ENCODE results near the gene ELOVL5. TPM values are rescaled to one million over a fixed set of nuclear protein-coding genes. Genes with fewer than 3 reads are reported as not detected.

ELOVL5 gene, protein sequence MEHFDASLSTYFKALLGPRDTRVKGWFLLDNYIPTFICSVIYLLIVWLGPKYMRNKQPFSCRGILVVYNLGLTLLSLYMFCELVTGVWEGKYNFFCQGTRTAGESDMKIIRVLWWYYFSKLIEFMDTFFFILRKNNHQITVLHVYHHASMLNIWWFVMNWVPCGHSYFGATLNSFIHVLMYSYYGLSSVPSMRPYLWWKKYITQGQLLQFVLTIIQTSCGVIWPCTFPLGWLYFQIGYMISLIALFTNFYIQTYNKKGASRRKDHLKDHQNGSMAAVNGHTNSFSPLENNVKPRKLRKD
- polyA plus RNA-seq (30.2 and 31.2 TPM in 2 replicates), polyA minus RNA-seq (72.8 and 74.4 TPM in 2 replicates)

DNA sequence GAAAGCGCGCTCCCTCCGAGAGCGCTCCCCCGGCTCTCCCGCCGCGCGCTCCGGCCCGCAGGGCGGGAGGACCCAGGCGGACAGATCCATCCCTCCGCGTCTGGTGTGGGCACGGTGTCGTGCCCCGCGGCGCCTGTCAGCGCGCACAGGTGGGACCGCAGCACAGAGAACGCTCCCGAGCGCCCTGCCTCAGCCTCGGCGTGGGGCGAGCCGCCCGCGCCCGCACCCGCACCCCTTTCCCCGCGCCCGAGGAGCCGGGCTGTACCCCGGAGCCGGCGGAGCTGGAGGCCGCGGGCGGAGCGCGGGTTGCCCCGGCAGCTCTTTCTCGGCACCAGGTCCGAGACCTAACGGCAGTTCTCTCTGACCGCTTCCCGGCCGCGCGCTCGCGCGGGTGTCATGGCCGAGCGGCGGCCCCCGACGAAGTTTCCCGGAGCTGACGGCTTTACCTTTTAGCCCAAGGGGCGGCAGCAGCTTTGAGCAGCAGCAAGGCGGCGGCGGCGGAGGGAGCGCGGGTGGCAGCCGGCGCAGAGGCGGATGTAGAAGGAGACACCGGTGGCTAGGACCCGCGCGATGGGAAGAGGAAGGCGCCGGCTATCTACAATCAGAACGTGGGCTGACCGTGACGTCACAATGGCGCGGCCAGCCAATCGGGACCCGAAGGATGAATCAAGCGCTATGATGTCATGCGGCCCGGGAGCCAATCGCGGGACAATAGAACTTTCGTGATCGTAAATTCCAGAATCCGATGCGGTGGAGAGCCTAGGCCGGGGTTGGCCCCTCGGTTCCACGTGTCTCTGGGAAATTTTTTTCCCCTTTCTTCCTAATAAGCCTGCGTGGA, at the start of gene ELOVL5:
TSS of gene ELOVL5 (minus strand) at position 580 of the 838 bp plus-strand sequence. CDS start 53,251 bp downstream, outside the sequence.
- H3K9ac ChIP-seq (ENCODE audit: low read length) = peak within 1 kb of the TSS; percentile 89
- peaks cover 10% of the 10 kb centered on the region for H3F3A ChIP-seq (ENCODE audit: insufficient read depth, low read length, poor library complexity, severe bottlenecking)
- H3K4me3 ChIP-seq (ENCODE audit: low read length) = peak within 1 kb of the TSS; percentile 91
- TF ChIP-seq POLR2AphosphoS5 (IDR thresholded peaks at IDR 0.05) = peak; percentile 94
- TF ChIP-seq RAD21 (conservative IDR thresholded peaks at IDR 0.05) = no peak
- peak; percentile 26 for TF ChIP-seq SMC3 (conservative IDR thresholded peaks at IDR 0.05; ENCODE audit: poor library complexity)
- no peak for TF ChIP-seq EP300 (conservative IDR thresholded peaks at IDR 0.05; ENCODE audit: poor library complexity, severe bottlenecking)
- TF ChIP-seq, protein P1, sequence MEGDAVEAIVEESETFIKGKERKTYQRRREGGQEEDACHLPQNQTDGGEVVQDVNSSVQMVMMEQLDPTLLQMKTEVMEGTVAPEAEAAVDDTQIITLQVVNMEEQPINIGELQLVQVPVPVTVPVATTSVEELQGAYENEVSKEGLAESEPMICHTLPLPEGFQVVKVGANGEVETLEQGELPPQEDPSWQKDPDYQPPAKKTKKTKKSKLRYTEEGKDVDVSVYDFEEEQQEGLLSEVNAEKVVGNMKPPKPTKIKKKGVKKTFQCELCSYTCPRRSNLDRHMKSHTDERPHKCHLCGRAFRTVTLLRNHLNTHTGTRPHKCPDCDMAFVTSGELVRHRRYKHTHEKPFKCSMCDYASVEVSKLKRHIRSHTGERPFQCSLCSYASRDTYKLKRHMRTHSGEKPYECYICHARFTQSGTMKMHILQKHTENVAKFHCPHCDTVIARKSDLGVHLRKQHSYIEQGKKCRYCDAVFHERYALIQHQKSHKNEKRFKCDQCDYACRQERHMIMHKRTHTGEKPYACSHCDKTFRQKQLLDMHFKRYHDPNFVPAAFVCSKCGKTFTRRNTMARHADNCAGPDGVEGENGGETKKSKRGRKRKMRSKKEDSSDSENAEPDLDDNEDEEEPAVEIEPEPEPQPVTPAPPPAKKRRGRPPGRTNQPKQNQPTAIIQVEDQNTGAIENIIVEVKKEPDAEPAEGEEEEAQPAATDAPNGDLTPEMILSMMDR (IDR thresholded peaks at IDR 0.05; ENCODE audit: poor library complexity, severe bottlenecking) = peak; percentile 25
- TF ChIP-seq EZH2 (IDR thresholded peaks at IDR 0.05; ENCODE audit: borderline replicate concordance, insufficient read depth, low read length, poor library complexity, severe bottlenecking) = no peak
- peak; percentile 72 for TF ChIP-seq MXI1 (conservative IDR thresholded peaks at IDR 0.05; ENCODE audit: poor library complexity, severe bottlenecking)
- TF ChIP-seq, protein P2, sequence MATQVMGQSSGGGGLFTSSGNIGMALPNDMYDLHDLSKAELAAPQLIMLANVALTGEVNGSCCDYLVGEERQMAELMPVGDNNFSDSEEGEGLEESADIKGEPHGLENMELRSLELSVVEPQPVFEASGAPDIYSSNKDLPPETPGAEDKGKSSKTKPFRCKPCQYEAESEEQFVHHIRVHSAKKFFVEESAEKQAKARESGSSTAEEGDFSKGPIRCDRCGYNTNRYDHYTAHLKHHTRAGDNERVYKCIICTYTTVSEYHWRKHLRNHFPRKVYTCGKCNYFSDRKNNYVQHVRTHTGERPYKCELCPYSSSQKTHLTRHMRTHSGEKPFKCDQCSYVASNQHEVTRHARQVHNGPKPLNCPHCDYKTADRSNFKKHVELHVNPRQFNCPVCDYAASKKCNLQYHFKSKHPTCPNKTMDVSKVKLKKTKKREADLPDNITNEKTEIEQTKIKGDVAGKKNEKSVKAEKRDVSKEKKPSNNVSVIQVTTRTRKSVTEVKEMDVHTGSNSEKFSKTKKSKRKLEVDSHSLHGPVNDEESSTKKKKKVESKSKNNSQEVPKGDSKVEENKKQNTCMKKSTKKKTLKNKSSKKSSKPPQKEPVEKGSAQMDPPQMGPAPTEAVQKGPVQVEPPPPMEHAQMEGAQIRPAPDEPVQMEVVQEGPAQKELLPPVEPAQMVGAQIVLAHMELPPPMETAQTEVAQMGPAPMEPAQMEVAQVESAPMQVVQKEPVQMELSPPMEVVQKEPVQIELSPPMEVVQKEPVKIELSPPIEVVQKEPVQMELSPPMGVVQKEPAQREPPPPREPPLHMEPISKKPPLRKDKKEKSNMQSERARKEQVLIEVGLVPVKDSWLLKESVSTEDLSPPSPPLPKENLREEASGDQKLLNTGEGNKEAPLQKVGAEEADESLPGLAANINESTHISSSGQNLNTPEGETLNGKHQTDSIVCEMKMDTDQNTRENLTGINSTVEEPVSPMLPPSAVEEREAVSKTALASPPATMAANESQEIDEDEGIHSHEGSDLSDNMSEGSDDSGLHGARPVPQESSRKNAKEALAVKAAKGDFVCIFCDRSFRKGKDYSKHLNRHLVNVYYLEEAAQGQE (IDR thresholded peaks at IDR 0.05; ENCODE audit: borderline replicate concordance) = peak; percentile 62
- no peak for TF ChIP-seq TAF1 (IDR thresholded peaks at IDR 0.05; ENCODE audit: low read depth)
- H3K27ac ChIP-seq (ENCODE audit: low read length) = peak within 1 kb of the TSS; percentile 90
- no peak within 1 kb of the TSS for H3K4me2 ChIP-seq (ENCODE audit: low read length)
- H2AFZ ChIP-seq (ENCODE audit: low read depth, low read length) = peak within 1 kb of the TSS; percentile 69
- H4K20me1 ChIP-seq (ENCODE audit: insufficient read depth) = no peaks in the 10 kb centered on the region
- no peaks in the 10 kb centered on the region for H3K27me3 ChIP-seq (ENCODE audit: insufficient read depth, low read depth, low read length)
- H3K79me2 ChIP-seq (replicated peaks; ENCODE audit: insufficient read depth, low read length) = peaks cover 37% of the 10 kb centered on the region
- no peaks in the 10 kb centered on the region for H3K9me2 ChIP-seq (ENCODE audit: insufficient read depth, low read length)
- H3K9me3 ChIP-seq (ENCODE audit: low read length) = no peaks in the 10 kb centered on the region
- no peaks in the 10 kb centered on the region for H3K36me3 ChIP-seq (ENCODE audit: insufficient read depth, low read length)

DNA sequence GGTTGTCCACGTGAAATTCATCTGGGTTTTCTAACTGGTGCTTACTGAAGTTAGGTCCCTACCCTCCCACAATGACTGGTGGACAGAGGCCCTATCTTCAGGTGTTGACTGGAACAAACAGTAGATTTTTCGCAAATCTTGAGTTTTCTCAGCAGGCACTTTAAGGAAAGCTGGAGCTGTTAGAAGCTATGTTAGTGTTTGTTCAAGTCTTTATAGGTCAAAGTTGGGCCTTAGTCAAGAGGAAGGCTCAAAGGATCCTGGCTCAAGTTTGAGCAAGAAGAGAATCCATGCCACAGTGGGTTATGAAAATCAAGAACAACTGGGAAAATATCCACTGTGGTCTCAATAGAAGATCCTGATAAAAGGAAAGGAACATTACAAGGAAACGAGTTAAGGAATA, 48.5 kb upstream of the ELOVL5 start:
- Histone ChIP-seq H3K36me3 (ENCODE audit: insufficient read depth, low read length) (no peaks in the 10 kb centered on the region), H2AFZ (ENCODE audit: low read depth, low read length) (no peak overlapping the region), H3F3A (ENCODE audit: insufficient read depth, low read length, poor library complexity, severe bottlenecking) (no peaks in the 10 kb centered on the region), H3K9me3 (ENCODE audit: low read length) (no peaks in the 10 kb centered on the region), H3K27me3 (ENCODE audit: insufficient read depth, low read depth, low read length) (no peaks in the 10 kb centered on the region), H3K27ac (ENCODE audit: low read length) (no peak overlapping the region), H3K4me2 (ENCODE audit: low read length) (no peak overlapping the region), H3K4me3 (ENCODE audit: low read length) (no peak overlapping the region), H4K20me1 (ENCODE audit: insufficient read depth) (no peaks in the 10 kb centered on the region), H3K9ac (ENCODE audit: low read length) (no peak overlapping the region), H3K9me2 (ENCODE audit: insufficient read depth, low read length) (no peaks in the 10 kb centered on the region), H3K79me2 (replicated peaks; ENCODE audit: insufficient read depth, low read length) (no peaks in the 10 kb centered on the region)
- TF ChIP-seq POLR2AphosphoS5 (IDR thresholded peaks at IDR 0.05) (no peak), TAF1 (IDR thresholded peaks at IDR 0.05; ENCODE audit: low read depth) (no peak)

Measured in neural cell (in vitro differentiated cells).